Head of caudate nucleus (tissue), 42 donors: ENCODE results near the gene MSMP.

Experiments used
- DNase-seq, 42 donors: peaks; one replicate each; pipeline versions ENCODE4 v3.0.0 to v3.0.0-alpha.2; 2020 to 2021; ENCODE audit warnings: mixed read lengths in 7 of 42
- intact Hi-C: fragments of 100-400 bp; cut with DNase I; formaldehyde crosslinking; loops from one replicate; pipeline ENCODE4 v1.15.0; 2022

Gene MSMP

GRCh38 chr9:35748858-35749514 is 5.1 kb downstream of the MSMP start, which contains the start of the genes GBA2 and RGP1:
GBA2 (minus strand) TSS chr9:35749228; CDS start chr9:35748704, 524 bp downstream.
RGP1 (plus strand) TSS chr9:35749287; CDS start chr9:35749756, 469 bp downstream.
- peak; percentile 40 to 90 (median 82) for DNase-seq
- intact Hi-C loops = no loop called here

GRCh38 chr9:35748242-35748857 is 5.7 kb downstream of the MSMP start:
- peak in 4 of 42 donors; percentile 26 to 49 (median 44) for DNase-seq
- intact Hi-C loops = no loop called here

- intact Hi-C loops = no loop called here
- no peak for DNase-seq
These were observed 7.5 kb downstream of the MSMP start for GRCh38 chr9:35746583-35746982.

GRCh38 chr9:35745569-35745968 is 8.5 kb downstream of the MSMP start:
- intact Hi-C loops = no loop called here
- no peak for DNase-seq

- no peak for DNase-seq
- intact Hi-C loops = no loop called here
These were observed 10.1 kb downstream of the MSMP start for GRCh38 chr9:35743880-35744518.

DNA sequence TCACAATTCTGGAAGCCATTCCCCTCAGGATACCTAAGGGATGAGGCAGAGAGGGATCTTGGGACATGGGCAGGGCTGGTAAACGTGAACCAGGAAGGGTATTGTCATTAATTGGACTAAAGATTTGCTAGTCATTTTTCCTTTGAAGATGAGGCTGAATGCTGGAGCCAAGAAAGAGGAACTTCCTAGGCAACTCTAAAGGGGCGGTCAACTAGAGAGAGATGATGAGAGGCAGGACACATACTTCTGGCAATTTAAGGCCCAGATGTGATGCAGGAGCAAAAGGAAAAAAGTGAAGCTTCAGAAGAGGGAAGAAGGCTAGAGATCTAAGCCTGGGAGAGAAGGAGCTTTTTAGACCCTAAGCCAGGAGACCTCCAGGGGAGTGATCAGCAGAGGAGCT is 10.6 kb downstream of the MSMP start:
- intact Hi-C loops = no loop called here
- DNase-seq = no peak

DNA sequence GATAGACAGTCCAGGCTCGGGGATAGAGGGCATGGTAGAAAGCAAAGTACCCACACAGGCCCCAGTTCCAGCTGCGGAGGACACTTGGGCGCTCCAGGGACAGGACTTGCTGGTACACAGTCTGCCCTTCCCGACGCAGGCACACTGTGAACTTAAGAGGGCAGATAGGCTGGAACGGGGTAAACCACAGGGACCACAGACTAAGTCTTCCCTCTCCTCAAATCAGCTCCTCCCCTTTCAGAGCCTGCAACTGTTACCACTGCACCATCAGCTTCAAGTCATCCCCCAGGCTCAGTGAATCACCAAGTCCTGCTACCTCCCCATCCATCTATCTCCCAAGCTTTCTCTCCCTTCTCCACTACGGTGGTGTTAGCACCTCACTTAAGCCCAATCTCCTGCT is 12.3 kb downstream of the MSMP start:
- DNase-seq = no peak
- intact Hi-C loops = no loop called here

DNA sequence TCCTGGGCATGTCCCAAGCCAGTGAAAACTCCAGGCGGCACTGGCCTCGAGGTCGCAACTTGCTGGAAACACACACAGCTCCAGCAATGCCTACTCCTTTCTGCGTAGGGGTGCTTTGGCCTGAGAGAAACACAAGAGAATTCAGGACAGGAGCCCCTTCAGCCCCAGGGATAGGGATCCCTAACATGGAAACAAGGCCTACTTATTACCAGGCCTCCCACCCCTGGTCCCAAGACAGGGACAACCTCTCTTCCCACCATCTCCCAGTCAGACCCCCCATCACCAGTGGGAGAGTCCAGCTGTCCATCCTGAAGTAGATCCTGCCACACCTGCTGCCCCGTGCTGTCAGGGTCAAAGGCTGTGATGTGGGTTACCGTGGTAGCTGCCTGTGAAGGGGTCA is 13.8 kb downstream of the MSMP start:
- no peak for DNase-seq
- intact Hi-C loops = no loop called here

DNA sequence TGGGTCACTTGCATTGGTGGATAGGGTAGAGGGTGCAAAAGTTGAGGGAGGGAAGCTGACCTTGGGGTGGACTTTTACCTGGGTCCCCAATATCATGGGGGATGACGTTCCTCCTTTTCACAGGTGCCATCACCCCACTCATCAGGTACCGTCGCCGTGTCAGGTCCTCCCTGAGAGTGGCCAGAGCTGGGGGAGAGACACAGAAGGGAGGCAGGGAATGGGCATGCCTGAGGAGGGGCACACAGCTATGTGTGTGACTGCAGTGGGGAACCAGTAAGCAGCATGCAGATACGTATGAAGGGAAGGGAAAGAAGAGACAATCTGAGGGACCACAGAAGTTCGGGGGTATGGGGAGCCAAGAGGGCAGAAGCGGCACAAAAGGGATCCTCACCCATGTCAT is 15.2 kb downstream of the MSMP start:
- intact Hi-C loops = no loop called here
- no peak for DNase-seq

DNA sequence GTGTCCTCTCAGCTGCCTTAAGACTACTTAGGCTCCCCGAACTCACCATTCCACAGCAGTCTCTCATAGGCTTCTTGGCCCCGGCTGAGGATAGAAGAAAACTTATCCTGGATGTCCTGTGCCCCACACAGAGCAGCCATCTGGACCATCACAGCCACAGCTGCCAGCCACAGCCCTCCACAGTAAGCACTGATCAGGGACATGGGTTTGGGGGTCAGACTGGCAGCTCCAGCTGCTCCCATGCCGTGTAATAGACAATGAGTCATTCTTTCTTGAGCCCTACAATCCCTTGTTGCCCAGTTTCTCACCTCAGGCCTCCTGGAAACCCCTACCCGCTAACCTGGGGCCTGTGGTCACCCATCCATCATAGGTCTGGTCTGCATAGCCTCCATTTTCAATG is 15.9 kb downstream of the MSMP start:
- no peak for DNase-seq
- intact Hi-C loops = no loop called here

- no peak for DNase-seq
- intact Hi-C loops = no loop called here
These were observed 16.9 kb downstream of the MSMP start for GRCh38 chr9:35737143-35737542.

GRCh38 chr9:35736201-35736633 is 17.9 kb downstream of the MSMP start:
- intact Hi-C loops = no loop called here
- peak in 39 of 42 donors; percentile 25 to 81 (median 58) for DNase-seq

DNA sequence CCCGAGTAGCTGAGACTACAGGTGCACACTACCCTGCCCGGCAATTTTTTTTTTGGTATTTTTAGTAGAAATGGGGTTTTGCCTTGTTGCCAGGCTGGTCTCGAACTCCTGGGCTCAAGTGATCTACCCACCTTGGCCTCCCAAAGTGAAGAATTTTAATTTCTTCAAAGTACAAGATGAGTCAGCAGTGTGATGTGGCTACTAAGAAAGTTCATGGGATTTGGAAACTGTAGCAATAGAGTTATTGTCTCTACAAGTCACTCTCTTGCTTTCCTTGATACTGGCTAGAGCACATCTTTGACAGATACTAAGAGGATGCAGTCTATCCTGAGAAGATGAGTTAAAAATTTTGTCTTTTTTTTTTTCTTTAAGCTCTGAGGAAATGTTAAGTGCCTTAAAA is 20.0 kb downstream of the MSMP start:
- intact Hi-C loops = no loop called here
- no peak for DNase-seq

GRCh38 chr9:35732800-35733541 is 21.1 kb downstream of the MSMP start:
- intact Hi-C loops = loop anchor here (2.0 kb wide), 2 partner anchors 76 to 86 kb away; no protein-coding TSS in a partner anchor
- peak in 13 of 42 donors; percentile 7 to 56 (median 35) for DNase-seq

DNA sequence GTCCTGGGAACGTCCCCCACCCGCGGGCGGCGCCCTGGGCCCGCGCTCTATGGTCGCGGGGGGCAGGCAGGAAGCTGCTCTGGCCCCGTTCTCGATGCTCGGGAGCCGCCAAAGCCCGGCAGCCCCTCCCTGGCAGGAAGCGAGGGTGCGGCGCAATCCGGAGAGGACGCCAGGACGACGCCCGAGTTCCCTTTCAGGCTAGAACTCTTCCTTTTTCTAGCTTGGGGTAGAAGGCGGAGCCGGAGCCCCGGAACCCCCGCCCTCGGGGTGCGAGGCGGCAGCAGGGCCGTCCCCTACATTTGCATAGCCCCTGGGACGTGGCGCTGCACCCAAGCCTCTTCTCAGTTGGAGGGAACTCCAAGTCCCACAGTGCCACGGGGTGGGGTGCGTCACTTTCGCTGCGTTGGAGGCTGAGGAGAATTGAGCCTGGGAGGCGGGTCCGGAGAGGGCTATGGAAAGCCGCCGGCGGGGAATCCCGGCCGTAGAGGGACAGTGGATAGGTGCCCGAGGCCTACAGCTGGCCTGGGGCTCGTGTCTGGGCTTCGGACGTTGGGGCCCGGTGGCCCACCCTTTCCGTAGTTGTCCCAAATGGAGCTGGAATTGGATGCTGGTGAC is 21.8 kb downstream of the MSMP start, which contains the start of the genes CREB3 and TLN1:
CREB3 (plus strand) TSS at position 482 of the 615 bp plus-strand sequence; CDS start at position 589, 107 bp downstream.
TLN1 (minus strand) TSS at position 11 of the 615 bp plus-strand sequence. CDS start 6,501 bp downstream, outside the sequence.
- peak; percentile 90 to 99 (median 98) for DNase-seq
- intact Hi-C loops = loop anchor here (2.0 kb wide), 2 partner anchors 75 to 85 kb away; no protein-coding TSS in a partner anchor

DNA sequence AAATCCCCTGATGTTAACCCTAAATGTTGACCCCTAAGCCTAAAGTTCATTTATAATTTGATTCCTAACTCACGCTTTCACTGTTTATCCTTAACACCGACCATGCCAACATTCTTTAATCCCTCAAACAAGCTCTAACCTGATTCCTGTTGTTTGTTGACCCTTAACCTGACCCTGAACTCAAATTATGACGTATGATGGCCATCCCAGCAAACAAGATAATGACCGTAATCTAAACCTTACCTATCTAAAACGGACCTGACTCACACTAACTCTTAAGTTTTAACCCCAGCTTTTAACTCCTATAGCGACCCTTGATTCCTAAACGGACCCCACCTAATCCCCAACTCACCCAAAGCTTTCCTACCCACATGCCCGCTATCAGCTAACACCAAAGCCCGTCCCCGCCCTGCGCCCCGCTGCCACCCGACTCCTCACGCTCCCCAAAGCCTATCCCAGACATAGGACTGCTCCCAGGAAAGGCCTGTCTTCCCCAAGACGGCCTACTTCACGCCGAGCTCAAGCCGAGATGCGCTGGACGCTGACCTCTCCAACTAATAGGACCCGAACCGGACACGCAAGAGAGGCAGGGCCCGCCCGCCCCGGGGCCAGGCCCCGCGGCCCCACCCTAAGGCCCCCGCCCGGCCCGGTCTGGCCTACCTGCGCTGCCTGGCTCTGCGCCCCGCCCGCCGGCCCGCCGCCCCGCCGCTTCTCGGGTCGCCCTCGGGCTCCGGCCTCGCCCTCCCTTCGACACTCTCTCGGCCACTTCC is 22.5 kb downstream of the MSMP start:
- peak in 7 of 42 donors; percentile 15 to 46 (median 24) for DNase-seq
- intact Hi-C loops = loop anchor here (2.0 kb wide), 2 partner anchors 75 to 85 kb away; no protein-coding TSS in a partner anchor

- no peak for DNase-seq
- intact Hi-C loops = no loop called here
These were observed 23.6 kb downstream of the MSMP start for GRCh38 chr9:35730486-35730854.
